ENCODE measurements around the gene MOXD1. TPM values are rescaled to one million over a fixed set of nuclear protein-coding genes. Genes with fewer than 3 reads are reported as not detected.

The MOXD1 gene
- polyA plus RNA-seq, 1 donor from 2014 or later, result 14.7 TPM

GRCh38 chr6:132265451-132266097 lies 135.7 kb downstream of the MOXD1 start:
- no peaks in the 10 kb centered on the region for H3K36me3 ChIP-seq (ENCODE audit: insufficient read depth, low read length)
- H3K9me3 ChIP-seq (ENCODE audit: low read length), result no peaks in the 10 kb centered on the region
- H3K9ac ChIP-seq (ENCODE audit: low read length), result no peak overlapping the region
- TF ChIP-seq POLR2AphosphoS5 (IDR thresholded peaks at IDR 0.05), result no peak
- TF ChIP-seq, protein P1, sequence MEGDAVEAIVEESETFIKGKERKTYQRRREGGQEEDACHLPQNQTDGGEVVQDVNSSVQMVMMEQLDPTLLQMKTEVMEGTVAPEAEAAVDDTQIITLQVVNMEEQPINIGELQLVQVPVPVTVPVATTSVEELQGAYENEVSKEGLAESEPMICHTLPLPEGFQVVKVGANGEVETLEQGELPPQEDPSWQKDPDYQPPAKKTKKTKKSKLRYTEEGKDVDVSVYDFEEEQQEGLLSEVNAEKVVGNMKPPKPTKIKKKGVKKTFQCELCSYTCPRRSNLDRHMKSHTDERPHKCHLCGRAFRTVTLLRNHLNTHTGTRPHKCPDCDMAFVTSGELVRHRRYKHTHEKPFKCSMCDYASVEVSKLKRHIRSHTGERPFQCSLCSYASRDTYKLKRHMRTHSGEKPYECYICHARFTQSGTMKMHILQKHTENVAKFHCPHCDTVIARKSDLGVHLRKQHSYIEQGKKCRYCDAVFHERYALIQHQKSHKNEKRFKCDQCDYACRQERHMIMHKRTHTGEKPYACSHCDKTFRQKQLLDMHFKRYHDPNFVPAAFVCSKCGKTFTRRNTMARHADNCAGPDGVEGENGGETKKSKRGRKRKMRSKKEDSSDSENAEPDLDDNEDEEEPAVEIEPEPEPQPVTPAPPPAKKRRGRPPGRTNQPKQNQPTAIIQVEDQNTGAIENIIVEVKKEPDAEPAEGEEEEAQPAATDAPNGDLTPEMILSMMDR (IDR thresholded peaks at IDR 0.05; ENCODE audit: poor library complexity, severe bottlenecking), result no peak
- H4K20me1 ChIP-seq (ENCODE audit: insufficient read depth), result no peaks in the 10 kb centered on the region
- no peaks in the 10 kb centered on the region for H3K9me2 ChIP-seq (ENCODE audit: insufficient read depth, low read length)
- H2AFZ ChIP-seq (ENCODE audit: low read depth, low read length), result no peak overlapping the region
- no peak overlapping the region for H3K4me2 ChIP-seq (ENCODE audit: low read length)
- H3K4me3 ChIP-seq (ENCODE audit: low read length), result no peak overlapping the region
- H3K27ac ChIP-seq (ENCODE audit: low read length), result no peak overlapping the region
- H3K79me2 ChIP-seq (replicated peaks; ENCODE audit: insufficient read depth, low read length), result no peaks in the 10 kb centered on the region
- H3K27me3 ChIP-seq (ENCODE audit: insufficient read depth, low read depth, low read length), result no peaks in the 10 kb centered on the region
- H3F3A ChIP-seq (ENCODE audit: insufficient read depth, low read length, poor library complexity, severe bottlenecking), result no peaks in the 10 kb centered on the region

DNA sequence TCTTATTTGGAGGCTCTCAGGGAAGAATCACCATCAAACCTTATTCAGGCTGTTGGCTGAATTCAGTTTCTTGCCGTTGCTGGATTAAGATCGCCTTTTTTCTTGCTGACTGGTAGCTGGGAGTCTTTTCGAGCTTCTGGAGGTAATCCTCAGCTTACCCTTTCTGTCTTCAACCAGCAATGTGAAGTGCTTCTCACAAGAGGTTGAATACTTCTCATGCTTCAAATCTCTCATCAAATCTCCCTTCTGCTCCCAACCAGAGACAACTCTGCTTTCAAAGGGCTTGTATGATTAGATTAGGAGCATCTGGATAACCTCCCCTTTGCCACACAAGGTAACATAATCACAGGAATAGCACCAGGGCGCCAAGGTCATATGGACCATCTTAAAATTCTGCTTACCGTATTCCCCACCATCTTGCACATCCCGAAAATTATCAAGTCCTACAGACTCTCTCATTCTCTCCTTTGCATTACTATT lies 137.2 kb downstream of the MOXD1 start:
- Histone ChIP-seq H3K27ac (ENCODE audit: low read length) (no peak overlapping the region), H3K9me2 (ENCODE audit: insufficient read depth, low read length) (no peaks in the 10 kb centered on the region), H3K79me2 (replicated peaks; ENCODE audit: insufficient read depth, low read length) (no peaks in the 10 kb centered on the region), H3K9me3 (ENCODE audit: low read length) (no peaks in the 10 kb centered on the region), H3F3A (ENCODE audit: insufficient read depth, low read length, poor library complexity, severe bottlenecking) (no peaks in the 10 kb centered on the region), H3K4me3 (ENCODE audit: low read length) (no peak overlapping the region), H3K36me3 (ENCODE audit: insufficient read depth, low read length) (no peaks in the 10 kb centered on the region), H4K20me1 (ENCODE audit: insufficient read depth) (no peaks in the 10 kb centered on the region), H3K27me3 (ENCODE audit: insufficient read depth, low read depth, low read length) (no peaks in the 10 kb centered on the region), H3K9ac (ENCODE audit: low read length) (no peak overlapping the region), H3K4me2 (ENCODE audit: low read length) (no peak overlapping the region), H2AFZ (ENCODE audit: low read depth, low read length) (no peak overlapping the region)
- no peak for TF ChIP-seq POLR2AphosphoS5 (IDR thresholded peaks at IDR 0.05)
- no peak for TF ChIP-seq RAD21 (conservative IDR thresholded peaks at IDR 0.05)
- TF ChIP-seq TAF1 (IDR thresholded peaks at IDR 0.05; ENCODE audit: low read depth), result no peak

DNA sequence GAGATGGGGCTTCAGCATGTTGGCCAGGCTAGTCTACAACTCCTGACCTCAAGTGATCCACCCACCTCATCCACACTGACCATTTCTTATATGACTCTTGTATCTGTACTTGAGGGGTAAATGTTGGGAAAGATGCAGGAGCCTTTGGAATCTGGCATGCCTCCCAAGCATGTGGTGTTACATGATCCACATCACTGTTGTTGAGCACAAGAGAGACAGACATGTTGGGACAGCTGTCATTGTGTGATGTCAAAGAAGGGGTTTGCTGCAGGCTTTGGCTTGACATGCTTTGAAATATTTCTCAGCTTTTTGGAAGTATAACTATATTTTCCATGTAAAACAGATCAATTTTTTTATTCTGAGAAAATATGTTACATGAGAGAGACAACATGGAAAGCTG lies 139.9 kb downstream of the MOXD1 start:
- H3F3A ChIP-seq (ENCODE audit: insufficient read depth, low read length, poor library complexity, severe bottlenecking), result no peaks in the 10 kb centered on the region
- no peaks in the 10 kb centered on the region for H3K79me2 ChIP-seq (replicated peaks; ENCODE audit: insufficient read depth, low read length)
- peaks cover 5% of the 10 kb centered on the region for H3K27me3 ChIP-seq (ENCODE audit: insufficient read depth, low read depth, low read length)
- H4K20me1 ChIP-seq (ENCODE audit: insufficient read depth), result no peaks in the 10 kb centered on the region
- H2AFZ ChIP-seq (ENCODE audit: low read depth, low read length), result no peak overlapping the region
- TF ChIP-seq RAD21 (conservative IDR thresholded peaks at IDR 0.05) (no peak), MXI1 (conservative IDR thresholded peaks at IDR 0.05; ENCODE audit: poor library complexity, severe bottlenecking) (peak; percentile 11), REST (IDR thresholded peaks at IDR 0.05; ENCODE audit: borderline replicate concordance) (no peak), EP300 (conservative IDR thresholded peaks at IDR 0.05; ENCODE audit: poor library complexity, severe bottlenecking) (peak; percentile 99), POLR2AphosphoS5 (IDR thresholded peaks at IDR 0.05) (peak; percentile 95), TAF1 (IDR thresholded peaks at IDR 0.05; ENCODE audit: low read depth) (no peak), SMC3 (conservative IDR thresholded peaks at IDR 0.05; ENCODE audit: poor library complexity) (no peak), EZH2 (IDR thresholded peaks at IDR 0.05; ENCODE audit: borderline replicate concordance, insufficient read depth, low read length, poor library complexity, severe bottlenecking) (no peak)
- TF ChIP-seq, protein P1 (IDR thresholded peaks at IDR 0.05; ENCODE audit: poor library complexity, severe bottlenecking), result no peak
- no peak overlapping the region for H3K27ac ChIP-seq (ENCODE audit: low read length)
- H3K9me3 ChIP-seq (ENCODE audit: low read length), result no peaks in the 10 kb centered on the region
- H3K9me2 ChIP-seq (ENCODE audit: insufficient read depth, low read length), result no peaks in the 10 kb centered on the region
- no peaks in the 10 kb centered on the region for H3K36me3 ChIP-seq (ENCODE audit: insufficient read depth, low read length)
- no peak overlapping the region for H3K4me3 ChIP-seq (ENCODE audit: low read length)
- H3K9ac ChIP-seq (ENCODE audit: low read length), result no peak overlapping the region
- no peak overlapping the region for H3K4me2 ChIP-seq (ENCODE audit: low read length)
